Activated effector memory CD4-positive, alpha-beta T cell treated with anti-CD3 and anti-CD28 coated beads, Interleukin-2, amount 50 U/mL, for 16 hours (primary cell): ENCODE data around the gene PIKFYVE.
A peak's percentile ranks its signal among the peaks of the same experiment; 100 is the strongest.
"Not testable (repeated sequence)": the region's sequence is repeated elsewhere in the genome, so short reads cannot be mapped to it uniquely, and the experiment has no call there.

Source experiments
- DNase-seq: peaks from one replicate; pipeline ENCODE4 v3.0.0-alpha.2; 2020

Gene PIKFYVE

GRCh38 chr2:208254871-208255556, 11.0 kb upstream of the PIKFYVE start, which contains the start of gene IDH1:
Gene IDH1, minus strand, starts transcription at chr2:208255071. Its CDS starts 3,520 bp downstream, at chr2:208251551.
- DNase-seq, result peak; percentile 98

GRCh38 chr2:208255557-208256106, 10.4 kb upstream of the PIKFYVE start:
- no peak for DNase-seq

GRCh38 chr2:208256192-208256782, 9.8 kb upstream of the PIKFYVE start:
- DNase-seq, result no peak

GRCh38 chr2:208256849-208257813, 8.9 kb upstream of the PIKFYVE start:
- not testable (repeated sequence) for DNase-seq

GRCh38 chr2:208265371-208265800, 669 bp upstream of the PIKFYVE start:
- peak; percentile 77 for DNase-seq

- no peak for DNase-seq
Measured at GRCh38 chr2:208266553-208266893, 468 bp downstream of the PIKFYVE start.

- DNase-seq, result no peak
Measured at GRCh38 chr2:208266936-208267335, 881 bp downstream of the PIKFYVE start.

- not testable (repeated sequence) for DNase-seq
Measured at GRCh38 chr2:208267526-208267925, 1.5 kb downstream of the PIKFYVE start.

- no peak for DNase-seq
Measured at GRCh38 chr2:208268156-208268952, 2.3 kb downstream of the PIKFYVE start.

GRCh38 chr2:208269091-208269490, 3.0 kb downstream of the PIKFYVE start:
- no peak for DNase-seq

GRCh38 chr2:208274748-208275147, 8.7 kb downstream of the PIKFYVE start:
- no peak for DNase-seq

- no peak for DNase-seq
Measured at GRCh38 chr2:208278549-208278948, 12.5 kb downstream of the PIKFYVE start.

GRCh38 chr2:208279236-208279635, 13.2 kb downstream of the PIKFYVE start:
- DNase-seq, result no peak

- DNase-seq, result no peak
Measured at GRCh38 chr2:208280234-208280633, 14.2 kb downstream of the PIKFYVE start.

- no peak for DNase-seq
Measured at GRCh38 chr2:208280933-208281332, 14.9 kb downstream of the PIKFYVE start.

- DNase-seq, result no peak
Measured at GRCh38 chr2:208285853-208286252, 19.8 kb downstream of the PIKFYVE start.

- no peak for DNase-seq
Measured at GRCh38 chr2:208294482-208295024, 28.5 kb downstream of the PIKFYVE start.

- DNase-seq, result no peak
Measured at GRCh38 chr2:208295834-208296233, 29.8 kb downstream of the PIKFYVE start.

- no peak for DNase-seq
Measured at GRCh38 chr2:208296610-208297009, 30.6 kb downstream of the PIKFYVE start.

GRCh38 chr2:208297961-208298360, 31.9 kb downstream of the PIKFYVE start:
- DNase-seq, result no peak

GRCh38 chr2:208300847-208301618, 35.0 kb downstream of the PIKFYVE start:
- DNase-seq, result no peak
